Measurements from ENCODE around the gene MTHFSD.

Gene MTHFSD

GRCh38 chr16:86495357-86495701 is 59.7 kb downstream of the MTHFSD start:
- TF ChIP-seq CTCF (IDR thresholded peaks at IDR 0.05; ENCODE audit: extremely low read depth, insufficient read depth, missing control alignments), result no peak
- in situ Hi-C loops (cut with MboI; ENCODE audit: low pct_unique_long_range_greater_than_20kb, low sequenced_read_pairs, unreplicated experiment), result no loop called here
- DNase-seq (ENCODE audit: low spot score), result peak; percentile 28

GRCh38 chr16:86494565-86495356 is 60.3 kb downstream of the MTHFSD start:
- in situ Hi-C loops (cut with MboI; ENCODE audit: low pct_unique_long_range_greater_than_20kb, low sequenced_read_pairs, unreplicated experiment), result no loop called here
- TF ChIP-seq CTCF (IDR thresholded peaks at IDR 0.05; ENCODE audit: extremely low read depth, insufficient read depth, missing control alignments), result no peak

GRCh38 chr16:86494039-86494564 is 60.9 kb downstream of the MTHFSD start:
- DNase-seq (ENCODE audit: low spot score), result no peak
- no peak for TF ChIP-seq CTCF (IDR thresholded peaks at IDR 0.05; ENCODE audit: extremely low read depth, insufficient read depth, missing control alignments)
- in situ Hi-C loops (cut with MboI; ENCODE audit: low pct_unique_long_range_greater_than_20kb, low sequenced_read_pairs, unreplicated experiment), result no loop called here

More at GRCh38 chr16:86494565-86495356, 60.3 kb downstream of the MTHFSD start:
- DNase-seq (ENCODE audit: low spot score), result no peak

GRCh38 chr16:86492961-86493629 is 61.9 kb downstream of the MTHFSD start:
- TF ChIP-seq CTCF (IDR thresholded peaks at IDR 0.05; ENCODE audit: extremely low read depth, insufficient read depth, missing control alignments), result no peak
- no peak for DNase-seq (ENCODE audit: low spot score)
- in situ Hi-C loops (cut with MboI; ENCODE audit: low pct_unique_long_range_greater_than_20kb, low sequenced_read_pairs, unreplicated experiment), result no loop called here

GRCh38 chr16:86492267-86492960 is 62.6 kb downstream of the MTHFSD start:
- TF ChIP-seq CTCF (IDR thresholded peaks at IDR 0.05; ENCODE audit: extremely low read depth, insufficient read depth, missing control alignments), result no peak
- DNase-seq (ENCODE audit: low spot score), result no peak
- in situ Hi-C loops (cut with MboI; ENCODE audit: low pct_unique_long_range_greater_than_20kb, low sequenced_read_pairs, unreplicated experiment), result no loop called here

- no peak for TF ChIP-seq CTCF (IDR thresholded peaks at IDR 0.05; ENCODE audit: extremely low read depth, insufficient read depth, missing control alignments)
- DNase-seq (ENCODE audit: low spot score), result no peak
- in situ Hi-C loops (cut with MboI; ENCODE audit: low pct_unique_long_range_greater_than_20kb, low sequenced_read_pairs, unreplicated experiment), result no loop called here
These were observed 63.4 kb downstream of the MTHFSD start for GRCh38 chr16:86491640-86492023.

All from GM13977 (cell line).